ENCODE data around the gene SPATS2.

SPATS2 gene

DNA sequence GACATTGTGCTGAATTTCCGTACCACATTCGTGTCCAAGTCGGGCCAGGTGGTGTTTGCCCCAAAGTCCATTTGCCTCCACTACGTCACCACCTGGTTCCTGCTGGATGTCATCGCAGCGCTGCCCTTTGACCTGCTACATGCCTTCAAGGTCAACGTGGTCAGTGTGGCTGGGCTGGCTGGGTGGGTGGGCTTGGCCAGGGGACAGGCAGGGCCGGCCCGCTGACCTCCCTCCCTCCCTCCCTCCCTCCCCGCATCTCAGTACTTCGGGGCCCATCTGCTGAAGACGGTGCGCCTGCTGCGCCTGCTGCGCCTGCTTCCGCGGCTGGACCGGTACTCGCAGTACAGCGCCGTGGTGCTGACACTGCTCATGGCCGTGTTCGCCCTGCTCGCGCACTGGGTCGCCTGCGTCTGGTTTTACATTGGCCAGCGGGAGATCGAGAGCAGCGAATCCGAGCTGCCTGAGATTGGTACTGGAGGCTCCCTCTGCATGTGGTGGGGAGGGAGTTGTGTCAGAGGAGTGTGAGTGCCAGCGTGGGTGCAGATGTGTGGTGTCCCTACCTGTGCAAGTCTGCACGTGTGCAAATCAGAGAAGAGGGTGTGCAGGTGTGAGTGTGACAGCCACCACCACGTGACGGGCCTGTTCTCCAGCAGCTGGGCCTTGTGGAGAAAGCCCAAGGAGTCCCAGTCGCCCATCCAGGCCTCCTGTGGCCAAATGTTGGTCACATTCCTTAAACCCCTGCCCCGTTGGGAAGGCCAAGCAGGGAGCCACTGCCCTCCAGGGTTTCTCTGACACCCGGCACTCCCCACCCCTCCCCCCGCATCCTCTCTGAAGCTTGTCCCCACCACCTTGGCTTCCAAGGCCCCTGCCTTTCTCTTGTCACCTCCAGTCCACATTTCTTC lies 176.9 kb downstream of the SPATS2 start:
- DNase-seq, result no peak

- no peak for DNase-seq
Measured at GRCh38 chr12:49545815-49546214, 178.6 kb downstream of the SPATS2 start.

DNA sequence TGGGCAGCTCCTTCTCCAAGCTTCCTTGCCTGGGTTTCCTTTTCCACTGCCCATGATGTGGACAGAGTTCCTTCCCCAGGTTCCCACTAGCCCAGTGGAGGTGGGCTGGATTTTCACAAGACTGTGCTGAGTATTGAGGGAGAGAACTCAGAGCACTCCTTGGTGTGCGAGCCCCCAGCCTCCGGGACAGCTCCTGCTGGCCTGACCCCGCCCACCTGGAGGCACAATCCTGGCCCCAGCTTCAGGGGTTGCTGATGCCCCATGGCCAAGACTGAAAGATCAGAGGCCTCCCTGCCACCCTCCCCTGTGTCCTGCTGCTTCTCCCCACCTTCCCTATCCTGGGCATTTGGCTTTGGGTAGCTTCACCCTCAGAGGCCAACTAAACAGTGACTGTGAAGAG lies 179.2 kb downstream of the SPATS2 start:
- DNase-seq, result no peak

- no peak for DNase-seq
Measured at GRCh38 chr12:49547090-49547690, 179.9 kb downstream of the SPATS2 start.

- DNase-seq, result no peak
Measured at GRCh38 chr12:49548481-49548821, 181.2 kb downstream of the SPATS2 start.

DNA sequence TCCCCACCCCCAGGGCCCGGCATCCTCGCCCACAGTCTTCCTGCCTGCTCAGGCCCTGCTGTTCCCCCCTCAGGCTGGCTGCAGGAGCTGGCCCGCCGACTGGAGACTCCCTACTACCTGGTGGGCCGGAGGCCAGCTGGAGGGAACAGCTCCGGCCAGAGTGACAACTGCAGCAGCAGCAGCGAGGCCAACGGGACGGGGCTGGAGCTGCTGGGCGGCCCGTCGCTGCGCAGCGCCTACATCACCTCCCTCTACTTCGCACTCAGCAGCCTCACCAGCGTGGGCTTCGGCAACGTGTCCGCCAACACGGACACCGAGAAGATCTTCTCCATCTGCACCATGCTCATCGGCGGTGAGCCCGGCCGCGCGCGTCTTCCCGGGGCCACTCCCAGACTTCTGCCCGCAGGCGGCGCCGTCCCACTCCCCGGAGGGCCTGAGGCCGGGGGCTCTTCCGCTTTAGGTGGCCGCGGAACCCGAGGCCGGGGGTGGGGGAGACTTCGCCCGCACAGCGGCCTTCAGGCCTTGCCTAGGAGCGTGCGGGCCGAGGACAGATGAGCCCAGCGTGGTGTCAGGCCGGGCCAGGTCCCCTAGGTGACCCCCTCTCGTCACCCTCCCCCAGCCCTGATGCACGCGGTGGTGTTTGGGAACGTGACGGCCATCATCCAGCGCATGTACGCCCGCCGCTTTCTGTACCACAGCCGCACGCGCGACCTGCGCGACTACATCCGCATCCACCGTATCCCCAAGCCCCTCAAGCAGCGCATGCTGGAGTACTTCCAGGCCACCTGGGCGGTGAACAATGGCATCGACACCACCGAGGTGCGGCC lies 181.8 kb downstream of the SPATS2 start:
- no peak for DNase-seq

- DNase-seq, result no peak
Measured at GRCh38 chr12:49549735-49550692, 182.8 kb downstream of the SPATS2 start.

DNA sequence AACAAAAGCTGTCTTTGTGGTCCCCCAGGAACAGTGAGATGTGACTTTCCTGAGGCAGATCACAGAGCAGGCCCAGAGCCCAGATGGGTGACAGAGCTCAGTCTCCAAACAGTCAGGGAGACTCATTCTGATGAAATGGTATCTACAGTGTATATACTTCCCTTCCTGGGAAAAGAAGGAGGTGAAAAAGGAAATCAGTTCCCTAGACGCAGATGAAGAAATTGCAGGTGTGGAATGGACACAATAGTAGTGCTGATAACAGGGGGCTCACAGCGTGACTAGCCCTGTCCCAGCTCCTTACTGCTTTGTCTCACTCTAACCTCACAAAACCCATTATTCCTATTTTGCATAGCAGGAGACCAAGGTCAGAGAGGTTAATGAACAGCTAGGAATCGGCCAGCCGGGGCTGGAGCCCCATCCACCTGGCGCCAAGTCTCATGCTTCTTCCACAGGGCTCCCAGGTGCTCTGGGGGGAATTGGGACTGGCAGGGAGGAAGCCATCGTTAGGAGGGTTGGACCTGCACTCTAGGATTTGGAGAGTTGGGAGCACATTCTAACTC lies 183.5 kb downstream of the SPATS2 start:
- no peak for DNase-seq

DNA sequence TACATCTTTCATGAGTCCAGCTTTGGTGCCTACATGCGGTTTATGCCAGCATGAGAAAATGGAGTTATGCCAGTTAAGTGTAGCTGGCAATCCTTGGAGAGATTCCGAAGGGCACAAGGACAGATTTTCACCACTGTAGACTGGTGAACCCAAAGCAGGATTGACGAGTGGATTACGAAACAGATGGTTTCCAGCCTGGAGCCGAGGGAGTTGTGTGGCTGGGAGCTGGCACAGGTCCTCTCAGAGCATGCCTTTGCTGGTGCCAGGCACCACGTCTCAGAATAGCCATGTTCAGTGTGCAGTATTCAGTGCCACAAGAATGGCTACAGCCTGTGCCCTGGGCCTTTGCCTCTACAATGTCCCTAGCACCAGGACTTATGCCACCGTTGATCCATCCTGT lies 184.8 kb downstream of the SPATS2 start:
- no peak for DNase-seq

GRCh38 chr12:49552425-49552824 lies 185.2 kb downstream of the SPATS2 start:
- no peak for DNase-seq

DNA sequence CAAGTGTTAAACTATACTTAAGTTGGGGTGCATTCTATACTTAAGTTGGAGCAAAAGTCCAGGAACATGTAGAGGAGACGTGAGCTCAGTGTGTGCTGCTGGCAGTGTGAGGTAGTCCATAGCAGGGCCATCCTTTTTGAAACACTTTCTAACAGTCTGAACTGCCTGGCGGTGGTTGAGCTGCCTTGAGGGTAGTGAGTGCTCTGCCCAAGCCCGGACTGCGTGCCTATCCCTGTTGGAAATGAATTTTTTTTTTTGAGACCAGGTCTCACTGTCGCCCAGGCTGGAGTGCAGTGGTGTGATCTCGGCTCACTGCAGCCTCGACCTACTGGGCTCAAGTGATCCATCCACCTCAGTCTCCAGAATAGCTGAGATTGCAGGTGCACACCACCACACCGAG lies 185.6 kb downstream of the SPATS2 start:
- no peak for DNase-seq

GRCh38 chr12:49553512-49554088 lies 186.3 kb downstream of the SPATS2 start:
- DNase-seq, result no peak

- no peak for DNase-seq
Measured at GRCh38 chr12:49554266-49554665, 187.0 kb downstream of the SPATS2 start.

- no peak for DNase-seq
Measured at GRCh38 chr12:49555631-49556390, 188.5 kb downstream of the SPATS2 start.

- DNase-seq, result no peak
Measured at GRCh38 chr12:49556391-49557186, 189.3 kb downstream of the SPATS2 start.

GRCh38 chr12:49557187-49557916 lies 190.1 kb downstream of the SPATS2 start:
- no peak for DNase-seq

DNA sequence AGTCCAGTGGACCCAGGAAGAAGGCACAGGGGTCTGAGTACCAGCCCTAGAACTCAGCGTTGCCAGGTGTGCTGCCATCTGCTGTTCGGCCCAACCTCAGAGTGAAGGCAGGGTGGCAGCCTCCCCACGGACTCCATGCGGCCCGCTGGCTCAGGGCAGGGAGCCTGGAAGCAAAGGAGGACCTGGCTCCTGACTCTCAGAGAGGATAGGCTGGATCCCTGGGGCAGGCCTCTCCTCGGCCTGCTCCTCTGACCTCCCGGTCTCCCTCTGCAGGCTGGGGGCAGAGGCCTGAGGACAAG lies 190.6 kb downstream of the SPATS2 start:
- no peak for DNase-seq

DNA sequence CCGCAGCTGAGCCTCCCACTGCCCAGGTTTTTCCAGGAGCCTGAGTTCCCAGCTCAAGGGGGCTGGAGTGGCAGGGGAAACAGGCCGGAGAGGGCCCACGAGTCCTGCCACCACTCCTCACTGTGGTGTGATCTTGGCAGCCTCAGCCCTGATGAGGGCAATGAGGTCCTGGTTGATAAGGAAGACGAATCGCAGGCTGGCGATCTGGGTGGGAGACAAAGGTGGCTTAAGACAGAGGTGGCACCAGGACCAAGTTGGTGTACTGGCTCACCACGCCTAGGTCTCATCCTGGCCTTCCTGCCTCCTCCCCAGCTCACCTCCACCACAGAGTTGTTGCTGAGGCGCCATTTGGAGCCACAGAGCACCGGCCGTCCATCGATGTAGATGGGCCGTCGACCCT lies 191.3 kb downstream of the SPATS2 start:
- DNase-seq, result no peak

- DNase-seq, result no peak
Measured at GRCh38 chr12:49559011-49559675, 191.9 kb downstream of the SPATS2 start.
